NCI-H774 (cell line): ENCODE measurements around the gene RPN1.
"Not testable (repeated sequence)": the region's sequence is repeated elsewhere in the genome, so short reads cannot be mapped to it uniquely, and the experiment has no call there.

Experiments used
- DNase-seq: peaks from one replicate; lab custom pipeline; 2025; lab: John Stamatoyannopoulos, UW

The RPN1 gene

DNA sequence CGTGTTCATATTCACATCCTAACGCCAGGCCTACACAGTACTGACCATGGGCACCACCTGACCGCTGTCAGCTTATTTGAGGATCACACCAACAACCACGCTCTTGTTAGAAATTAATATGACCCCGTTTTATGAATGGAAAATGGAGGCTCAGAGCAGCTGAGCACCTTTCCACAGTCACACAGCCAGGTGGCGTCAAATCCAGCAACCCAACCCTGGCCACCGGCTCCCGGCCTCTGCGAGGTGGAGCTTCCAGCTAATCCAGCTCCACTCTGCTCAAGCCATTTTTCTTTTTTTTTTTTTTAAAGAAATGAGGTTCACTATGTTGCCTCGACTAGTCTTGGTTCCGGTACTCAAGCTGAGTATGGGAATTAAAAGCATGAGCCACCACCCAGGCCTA is 41.3 kb downstream of the RPN1 start:
- DNase-seq, result no peak

DNA sequence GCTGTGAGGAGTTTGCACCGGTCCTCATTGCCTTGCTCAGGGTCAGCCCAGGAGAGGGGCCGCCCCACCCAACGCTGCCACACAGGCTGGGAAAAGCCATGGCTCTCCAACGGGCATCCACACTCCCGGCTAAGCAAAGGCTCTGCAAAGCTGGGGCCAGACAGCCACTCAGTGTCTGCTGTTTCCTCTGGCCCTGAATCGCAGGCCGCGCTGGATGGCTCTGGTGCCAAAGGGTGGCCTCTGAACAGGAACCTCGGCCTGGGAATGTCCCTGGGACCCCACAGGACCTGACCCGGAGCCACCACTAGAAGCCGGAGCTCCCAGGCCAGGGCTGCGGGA is 42.9 kb downstream of the RPN1 start:
- no peak for DNase-seq

DNA sequence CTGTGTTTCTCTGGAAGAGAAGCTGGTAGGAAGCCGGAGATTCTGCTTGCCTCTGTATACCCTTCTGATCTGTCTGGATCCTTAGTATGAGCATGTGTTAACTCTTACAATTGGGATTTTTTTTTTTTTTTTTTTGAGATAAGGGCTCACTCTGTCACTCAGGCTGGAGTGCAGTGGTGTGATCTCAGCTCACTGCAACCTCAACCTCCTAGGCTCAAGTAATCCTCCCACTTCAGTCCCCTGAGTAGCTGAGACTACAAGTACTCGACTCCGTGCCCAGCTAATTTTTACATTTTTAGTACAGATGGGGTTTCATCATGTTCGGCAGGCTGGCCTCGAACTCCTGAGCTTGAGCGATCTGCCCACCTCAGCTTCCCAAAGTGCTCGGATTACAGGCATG is 44.5 kb downstream of the RPN1 start:
- no peak for DNase-seq

DNA sequence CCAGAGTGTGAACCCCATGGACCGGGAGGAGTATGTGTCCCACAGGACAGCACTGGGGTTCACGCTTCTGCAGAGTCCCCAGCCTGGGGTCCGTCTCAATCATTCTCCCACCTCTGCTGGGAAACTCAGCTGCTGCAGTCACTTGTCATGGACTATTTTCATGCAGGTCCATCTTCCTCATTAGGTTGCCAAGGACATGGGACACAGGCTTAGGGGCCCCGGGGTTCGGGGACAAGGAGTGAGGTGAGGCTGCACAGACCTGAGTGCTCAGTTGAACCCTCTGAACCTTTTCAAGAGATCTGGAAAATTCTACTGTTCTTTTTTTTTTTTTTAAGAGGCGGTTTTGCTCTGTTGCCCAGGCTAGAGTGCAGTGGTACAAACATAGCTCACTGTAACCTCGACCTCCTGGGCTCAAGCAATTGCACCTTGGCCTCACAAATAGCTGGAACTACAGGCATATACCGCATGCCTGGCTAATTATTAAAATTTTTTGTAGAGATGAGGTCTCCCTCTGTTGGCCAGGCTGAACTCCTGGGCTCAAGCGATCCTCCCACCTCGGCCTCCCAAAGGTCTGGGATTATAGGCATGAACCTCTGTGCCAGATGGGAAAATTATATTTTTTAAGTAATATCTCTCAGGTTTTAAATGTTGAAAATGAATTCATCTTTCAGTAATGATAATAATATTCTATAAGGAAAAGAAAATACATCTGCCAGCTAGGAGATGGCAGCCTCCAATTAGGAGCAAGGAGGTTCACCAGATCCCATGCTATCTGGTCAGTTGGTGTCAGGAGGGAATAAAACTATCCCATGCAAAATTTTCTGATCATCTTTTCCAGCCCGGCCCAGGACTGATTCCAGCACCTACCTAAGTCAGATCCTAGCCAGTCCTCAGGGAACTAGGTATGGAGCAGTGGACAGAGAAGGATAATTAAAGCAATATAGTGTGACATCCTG is 45.2 kb downstream of the RPN1 start:
- DNase-seq, result no peak

DNA sequence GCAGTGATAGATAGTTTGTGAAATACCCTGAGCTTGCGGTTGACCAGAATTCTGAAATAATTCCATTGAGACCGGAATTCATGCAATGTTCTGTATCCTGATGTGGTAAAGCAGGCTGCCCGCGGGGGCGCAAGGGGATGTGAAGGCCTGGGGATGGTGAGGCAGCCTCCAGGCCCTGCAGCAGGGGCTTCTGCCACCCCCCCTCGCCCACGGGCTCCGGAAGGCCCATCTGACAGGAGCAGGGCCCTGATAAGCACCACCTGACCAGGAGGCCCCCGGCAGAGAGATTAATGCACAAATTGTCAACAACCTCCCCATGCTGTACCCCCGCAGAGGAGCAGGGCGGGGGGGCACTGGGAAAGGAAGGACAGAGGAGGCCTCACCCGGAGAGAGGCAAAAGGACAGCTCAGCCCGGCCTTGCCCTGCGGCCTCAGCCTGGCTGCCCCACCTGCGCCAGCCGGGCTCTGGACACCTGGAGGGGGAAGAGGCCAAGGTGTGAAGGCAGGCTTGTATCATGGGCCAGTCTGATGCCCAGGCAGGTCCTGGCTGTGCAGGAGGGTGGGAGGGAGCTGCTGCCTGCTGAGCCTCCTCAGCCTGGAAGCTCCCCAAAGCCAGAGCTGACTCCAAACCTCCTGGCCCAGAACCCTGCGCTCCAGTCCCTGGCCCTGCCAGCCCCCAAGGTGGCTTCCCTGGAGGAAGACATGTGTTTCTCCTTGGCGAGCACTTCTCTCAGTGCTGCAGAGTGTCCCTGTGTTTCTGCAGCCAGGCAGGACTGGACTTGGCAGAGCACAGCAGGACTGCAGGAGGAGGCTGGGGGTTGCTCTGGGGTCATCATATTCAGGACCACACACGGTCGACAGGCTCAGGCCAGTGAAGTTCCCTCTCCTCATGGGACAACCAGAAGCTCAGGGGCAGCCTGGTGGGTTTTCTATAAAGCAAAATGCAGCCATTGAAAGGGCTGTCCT is 46.5 kb downstream of the RPN1 start:
- DNase-seq, result no peak

DNA sequence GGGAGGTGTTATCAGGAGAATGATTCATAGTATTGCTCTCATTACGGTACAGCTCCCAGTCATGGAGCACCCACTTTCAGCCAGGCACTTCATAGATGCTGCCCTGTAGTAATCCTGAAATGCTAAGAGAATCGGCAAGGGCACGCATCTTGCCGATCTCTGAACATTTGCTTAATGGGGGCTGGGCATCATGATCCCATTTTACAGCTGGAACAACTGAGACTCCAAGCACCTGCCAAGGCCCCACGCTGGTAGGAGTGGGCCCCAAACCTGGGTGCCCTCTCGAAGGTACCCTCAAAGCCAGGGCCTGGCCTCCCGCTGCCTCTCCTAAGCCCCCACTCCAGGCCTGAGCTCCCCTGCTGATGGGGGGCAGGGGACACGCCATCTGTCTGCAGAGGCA is 47.3 kb downstream of the RPN1 start:
- no peak for DNase-seq

DNA sequence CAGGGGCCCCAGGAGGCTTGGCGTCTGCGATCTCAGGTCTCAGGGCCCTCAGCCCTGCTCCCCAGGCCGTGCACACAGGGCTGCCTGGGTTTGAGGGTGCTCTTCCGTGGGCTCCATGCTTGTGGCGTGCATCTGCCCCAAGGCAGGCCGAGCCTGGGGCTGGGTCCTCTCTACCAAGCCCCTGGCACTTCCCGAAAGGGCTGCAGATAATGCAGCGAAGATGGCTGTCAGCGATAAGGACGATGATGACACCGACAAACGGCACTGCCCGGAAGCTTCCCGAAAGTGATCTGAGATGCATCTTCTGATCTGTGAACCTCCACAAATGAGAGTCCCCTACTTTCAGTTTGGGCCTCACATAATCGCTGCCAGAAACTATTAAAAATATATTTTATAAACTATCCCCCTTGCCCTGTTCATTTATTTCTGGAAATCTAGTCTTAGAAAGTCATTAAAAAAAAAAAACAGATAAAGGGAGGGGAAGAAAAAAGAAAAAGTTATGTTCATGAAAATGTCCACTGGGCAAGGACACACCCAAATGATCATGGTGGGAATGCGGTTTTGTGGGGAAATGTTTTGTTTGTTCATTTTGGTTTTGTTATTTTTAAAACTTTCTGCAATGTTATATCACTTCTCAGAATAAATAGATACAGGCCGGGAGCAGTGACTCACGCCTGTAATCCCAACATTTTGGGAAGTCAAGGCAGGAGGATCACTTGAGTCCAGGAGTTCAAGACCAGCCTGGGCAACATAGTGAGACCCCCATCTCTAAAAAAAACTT is 51.5 kb downstream of the RPN1 start:
- DNase-seq, result no peak

DNA sequence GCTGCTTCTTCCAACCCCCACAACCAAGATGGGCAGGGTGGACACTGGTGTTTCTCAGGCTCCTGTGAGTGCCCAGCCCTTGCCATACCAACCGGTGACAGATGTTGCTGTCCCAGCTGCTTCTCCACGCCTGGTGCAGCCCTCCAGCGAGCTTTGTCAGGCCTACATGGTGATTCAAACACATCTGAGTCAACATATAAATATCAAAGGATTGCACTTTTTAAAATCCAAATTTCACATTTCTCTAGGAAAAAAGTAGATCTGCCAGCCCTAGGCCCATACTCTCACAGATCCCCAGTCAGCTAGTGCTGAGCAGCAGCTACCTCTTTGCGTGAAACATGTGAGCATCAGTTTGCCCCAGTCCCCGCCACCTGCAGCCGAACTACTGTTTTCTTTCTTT is 52.7 kb downstream of the RPN1 start:
- DNase-seq, result no peak

DNA sequence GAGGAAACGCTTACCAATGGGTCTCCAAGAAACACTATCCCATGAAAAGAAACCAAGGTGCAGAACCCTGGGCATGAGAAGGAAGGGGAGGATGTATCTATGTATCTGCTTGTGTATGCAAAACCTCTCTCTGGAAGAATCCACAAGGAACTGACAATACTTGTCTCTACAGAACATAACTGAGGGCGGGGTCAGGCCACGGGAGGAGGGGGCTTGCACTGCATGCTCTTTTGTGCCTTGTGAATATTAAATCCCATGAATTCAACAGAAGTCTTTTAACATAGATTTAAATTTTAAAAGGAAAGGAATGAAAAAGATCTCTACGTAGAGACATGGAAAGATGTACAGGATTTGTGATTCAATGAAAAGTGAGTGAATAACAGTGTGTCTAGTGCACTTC is 57.8 kb downstream of the RPN1 start:
- DNase-seq, result no peak

DNA sequence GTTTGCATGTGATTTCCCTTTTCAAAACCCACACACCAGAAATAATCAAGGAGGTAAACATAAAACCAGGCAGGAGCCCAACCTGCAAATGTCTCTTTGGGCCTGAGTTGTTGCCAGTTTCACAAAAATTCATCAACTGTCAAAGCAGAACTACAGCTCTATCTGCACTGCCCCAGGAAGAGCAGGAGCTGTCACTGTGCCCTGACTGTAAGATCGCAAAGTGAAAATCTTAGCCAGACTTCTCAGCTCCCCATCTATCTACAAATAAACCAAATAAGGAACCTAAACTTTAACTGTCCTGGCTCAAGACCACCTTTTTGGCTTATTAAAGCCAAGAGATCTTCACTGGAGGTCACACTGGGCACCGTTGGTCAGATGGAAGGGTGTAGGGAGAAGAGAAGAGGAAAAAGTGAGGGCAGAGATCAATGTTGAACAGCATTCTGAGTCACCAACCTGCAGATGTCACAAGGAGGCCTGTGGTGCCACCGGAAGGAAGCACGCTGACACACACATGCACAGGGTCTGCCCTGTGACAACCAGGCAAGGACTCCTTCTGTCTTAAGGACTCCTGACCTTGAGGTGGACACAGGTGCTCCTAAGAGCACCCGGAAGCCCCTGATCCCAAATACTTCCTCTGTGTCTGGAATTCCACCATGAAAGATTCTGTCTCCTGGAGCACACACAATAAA is 58.7 kb downstream of the RPN1 start:
- no peak for DNase-seq

DNA sequence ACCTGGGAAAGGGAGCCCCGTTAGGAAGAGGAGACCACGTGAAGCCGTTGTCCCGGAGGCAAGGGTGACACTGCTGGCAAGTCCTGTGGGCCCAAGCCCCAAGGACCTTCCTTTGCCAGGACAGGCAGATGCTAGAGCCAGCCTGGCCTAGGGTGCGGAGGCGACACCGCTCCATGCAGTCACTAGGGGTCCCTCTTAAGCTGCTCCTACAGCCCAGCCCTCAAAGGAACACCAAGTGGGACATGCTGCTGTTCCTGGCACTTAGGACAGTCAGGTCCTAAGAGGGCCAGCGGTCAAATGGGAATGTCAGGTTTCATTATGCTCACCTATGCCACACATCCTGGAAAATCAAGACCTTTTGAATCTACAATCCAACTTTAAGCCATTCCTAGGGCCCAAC is 59.7 kb downstream of the RPN1 start:
- DNase-seq, result no peak

DNA sequence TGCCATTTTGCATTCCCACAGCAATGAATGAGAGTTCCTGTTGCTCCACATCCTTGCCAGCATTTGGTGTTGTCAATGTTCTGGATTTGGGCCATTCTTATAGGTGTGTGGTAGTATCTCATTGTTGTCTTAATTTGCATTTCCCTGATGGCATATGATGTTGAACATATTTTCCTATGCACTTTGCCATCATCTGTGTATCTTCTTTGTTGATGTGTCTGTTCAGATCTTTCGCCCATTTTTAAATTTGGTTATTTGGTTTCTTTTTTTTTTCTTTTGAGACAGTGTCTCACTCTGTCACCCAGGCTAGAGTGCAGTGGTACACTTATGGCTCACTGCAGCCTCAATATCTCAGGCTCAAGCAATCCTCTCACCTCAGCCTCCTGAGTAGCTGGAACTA is 60.6 kb downstream of the RPN1 start:
- not testable (repeated sequence) for DNase-seq

DNA sequence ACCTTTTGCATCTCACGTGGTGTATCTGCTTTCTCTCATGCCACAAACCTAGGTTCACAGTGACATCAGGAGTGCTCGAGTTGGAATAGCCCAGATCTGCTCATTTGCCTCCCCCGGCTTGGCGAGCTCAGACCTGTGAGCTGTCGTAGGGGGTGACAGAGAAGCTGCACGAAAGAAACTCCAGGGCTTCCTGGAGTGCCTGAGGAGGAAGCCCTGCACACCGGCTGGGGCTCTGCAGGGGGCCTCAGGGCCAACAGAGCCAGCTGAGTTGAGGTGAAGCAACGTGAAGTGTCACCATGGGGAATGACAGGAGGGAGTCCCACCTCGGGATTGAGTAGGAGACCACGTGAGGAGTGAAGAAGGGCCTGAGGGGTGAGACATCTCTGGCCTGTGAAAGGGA is 62.5 kb downstream of the RPN1 start:
- no peak for DNase-seq

DNA sequence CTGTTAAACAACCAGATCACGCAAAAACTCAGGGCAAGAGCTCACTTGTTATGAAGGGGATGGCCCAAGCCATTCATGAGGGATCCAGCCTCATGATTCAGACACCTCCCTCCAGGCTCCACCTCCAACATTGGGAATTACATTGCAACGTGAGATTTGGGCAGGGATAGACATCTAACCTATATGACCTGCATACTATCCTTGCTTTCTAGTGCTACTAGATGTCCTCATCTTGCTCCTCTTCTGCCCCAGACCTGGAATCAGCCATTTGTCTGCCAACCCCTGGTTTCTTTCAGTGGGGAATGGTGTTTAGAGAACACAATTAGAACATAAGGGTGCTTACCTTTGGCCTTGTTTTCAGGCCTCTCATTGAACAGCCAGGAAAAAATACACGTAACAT is 63.2 kb downstream of the RPN1 start:
- no peak for DNase-seq

DNA sequence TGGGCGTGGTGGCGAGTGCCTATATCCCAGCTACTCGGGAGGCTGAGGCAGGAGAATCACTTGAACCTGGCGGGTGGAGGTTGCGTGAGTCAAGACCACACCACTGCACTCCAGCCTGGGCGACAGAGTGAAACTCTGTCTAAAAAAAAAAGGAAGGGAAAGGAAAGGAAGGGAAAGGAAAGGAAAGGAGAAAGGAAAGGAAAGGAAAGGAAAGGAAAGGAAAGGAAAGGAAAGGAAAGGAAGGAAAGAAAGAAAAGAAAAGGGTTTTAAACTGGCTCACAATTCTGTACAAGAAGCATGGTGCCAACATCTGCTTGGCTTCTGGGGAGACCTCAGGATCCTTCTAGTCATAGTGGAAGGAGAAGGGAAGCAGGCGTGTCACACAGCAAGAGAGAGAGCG is 63.7 kb downstream of the RPN1 start:
- not testable (repeated sequence) for DNase-seq

DNA sequence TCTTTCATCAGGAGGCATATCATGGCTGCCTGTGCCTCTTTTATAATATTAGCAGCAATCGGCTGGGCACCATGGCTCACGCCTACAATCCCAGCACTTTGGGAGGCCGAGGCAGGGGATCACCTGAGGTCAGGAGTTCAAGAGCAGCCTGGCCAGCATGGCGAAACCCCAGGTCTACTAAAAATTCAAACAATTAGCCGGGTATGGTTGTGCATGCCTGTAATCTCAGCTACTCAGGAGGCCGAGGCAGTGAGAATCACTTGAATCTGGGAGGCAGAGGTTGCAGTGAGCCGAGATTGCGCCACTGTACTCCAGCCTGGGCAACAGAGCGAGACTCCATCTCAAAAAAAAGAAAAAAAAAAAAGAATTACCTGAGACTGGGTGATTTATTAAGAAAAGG is 64.2 kb downstream of the RPN1 start:
- not testable (repeated sequence) for DNase-seq

DNA sequence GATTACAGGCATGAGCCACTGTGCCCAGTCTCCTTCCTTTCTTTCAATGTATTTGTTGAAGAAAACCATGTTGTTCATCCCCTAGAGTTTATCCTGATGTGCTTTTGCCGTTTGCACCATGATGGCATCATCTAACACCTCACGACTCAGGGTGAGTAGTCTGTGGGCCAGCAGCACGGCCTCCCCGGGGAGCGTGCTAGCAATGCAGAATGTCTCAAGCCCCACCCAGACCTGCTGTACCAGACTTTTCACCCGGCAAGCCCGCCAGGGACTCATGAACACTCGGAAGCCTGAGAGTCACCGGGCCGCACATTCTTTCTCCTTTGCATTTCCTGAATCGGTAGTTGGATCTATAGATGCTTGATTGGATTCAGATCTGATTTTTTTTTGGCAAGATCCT is 64.6 kb downstream of the RPN1 start:
- no peak for DNase-seq

DNA sequence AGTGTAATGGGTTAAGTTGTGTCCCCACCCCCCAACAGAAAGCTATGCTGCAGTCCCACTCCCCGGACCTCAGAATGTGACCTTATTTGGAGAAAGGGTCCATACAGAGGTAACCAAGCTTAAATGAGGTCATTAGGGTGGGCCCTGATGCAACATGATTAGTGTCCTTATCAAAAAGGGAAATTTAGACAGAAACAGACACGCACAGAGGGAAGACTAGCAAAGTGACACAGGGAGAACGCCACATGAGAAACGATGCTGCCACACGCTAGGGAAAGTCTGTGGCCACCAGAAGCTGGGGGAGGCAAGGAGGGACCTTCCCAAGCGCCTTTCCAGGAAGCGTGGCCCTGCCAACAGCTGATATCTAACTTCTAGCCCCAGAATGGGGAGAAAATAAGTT is 65.4 kb downstream of the RPN1 start:
- DNase-seq, result no peak

DNA sequence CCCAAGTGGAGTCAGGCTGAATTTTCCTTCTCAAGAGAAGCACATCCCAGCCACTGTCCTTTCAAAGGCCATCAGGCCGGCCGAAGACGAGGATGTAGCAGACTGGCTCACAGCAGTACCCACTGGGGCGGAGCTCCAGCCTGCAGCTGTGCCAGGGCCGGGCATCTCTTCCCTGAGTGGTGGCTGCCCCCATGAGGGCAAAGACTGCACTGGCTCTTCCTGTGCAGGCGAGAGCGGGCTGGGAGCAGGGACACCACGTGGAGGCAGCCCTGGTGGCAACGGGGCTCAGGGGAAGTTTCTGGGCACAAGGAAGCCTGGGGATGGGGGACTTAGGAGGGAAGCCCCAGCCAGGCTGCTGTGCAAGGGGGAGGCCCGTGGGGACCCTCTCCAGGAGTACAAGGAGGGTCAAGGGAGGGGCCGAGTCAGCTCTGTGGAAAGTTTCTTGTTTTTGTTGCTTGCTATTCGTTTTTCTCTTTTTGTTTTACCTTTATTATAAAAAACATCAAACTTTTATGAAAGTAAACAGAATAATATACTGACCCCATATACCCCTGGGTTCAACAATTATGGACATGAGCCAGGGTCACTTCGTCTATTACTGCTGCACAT is 66.1 kb downstream of the RPN1 start:
- peak; percentile 77 for DNase-seq

DNA sequence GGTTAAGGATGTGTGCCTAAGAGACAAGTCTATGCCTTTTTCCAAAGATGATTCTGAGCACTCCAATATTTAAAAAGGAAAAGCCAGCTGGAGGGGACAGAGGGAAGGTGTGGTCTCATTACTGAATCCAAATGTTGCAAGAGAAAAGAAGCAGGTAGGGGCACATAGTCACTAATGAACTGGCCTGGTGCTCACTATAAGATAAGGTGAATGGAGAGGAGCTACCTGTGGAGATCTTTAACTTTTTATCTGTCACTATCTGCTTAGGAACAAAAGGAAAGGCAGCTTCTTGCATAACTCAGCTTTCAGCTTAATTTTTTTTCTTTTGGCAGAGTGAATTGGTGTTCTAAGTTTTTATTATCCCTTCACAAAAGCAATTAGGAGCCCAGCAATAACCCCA is 69.1 kb downstream of the RPN1 start:
- no peak for DNase-seq

DNA sequence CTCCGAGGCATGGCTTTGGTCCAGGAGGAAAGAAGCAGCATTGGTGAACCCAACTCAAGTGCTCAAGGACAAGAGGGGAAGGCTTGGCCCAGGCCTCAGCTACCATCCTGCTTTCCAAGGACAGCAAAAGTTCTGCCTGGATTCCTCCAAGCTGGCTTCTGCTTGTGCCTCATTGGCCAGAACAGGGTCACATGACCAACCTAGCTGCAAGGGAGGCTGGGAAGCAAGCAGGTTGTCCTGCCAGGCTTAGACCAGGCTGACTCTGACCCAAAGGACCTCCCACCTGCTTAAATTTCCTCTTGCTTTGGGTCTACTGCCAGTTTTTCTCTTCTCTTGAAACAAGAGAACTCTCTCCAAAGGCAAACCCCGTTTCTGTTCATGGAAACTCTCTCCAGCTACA is 70.7 kb downstream of the RPN1 start:
- no peak for DNase-seq
